ENCODE data around the gene SNAI1. TPM values are rescaled to one million over a fixed set of nuclear protein-coding genes. Genes with fewer than 3 reads are reported as not detected.

SNAI1 gene
- total RNA-seq, 4 donors from 2014 or later, result 8.2 to 14.1 (median 9.9) TPM

DNA sequence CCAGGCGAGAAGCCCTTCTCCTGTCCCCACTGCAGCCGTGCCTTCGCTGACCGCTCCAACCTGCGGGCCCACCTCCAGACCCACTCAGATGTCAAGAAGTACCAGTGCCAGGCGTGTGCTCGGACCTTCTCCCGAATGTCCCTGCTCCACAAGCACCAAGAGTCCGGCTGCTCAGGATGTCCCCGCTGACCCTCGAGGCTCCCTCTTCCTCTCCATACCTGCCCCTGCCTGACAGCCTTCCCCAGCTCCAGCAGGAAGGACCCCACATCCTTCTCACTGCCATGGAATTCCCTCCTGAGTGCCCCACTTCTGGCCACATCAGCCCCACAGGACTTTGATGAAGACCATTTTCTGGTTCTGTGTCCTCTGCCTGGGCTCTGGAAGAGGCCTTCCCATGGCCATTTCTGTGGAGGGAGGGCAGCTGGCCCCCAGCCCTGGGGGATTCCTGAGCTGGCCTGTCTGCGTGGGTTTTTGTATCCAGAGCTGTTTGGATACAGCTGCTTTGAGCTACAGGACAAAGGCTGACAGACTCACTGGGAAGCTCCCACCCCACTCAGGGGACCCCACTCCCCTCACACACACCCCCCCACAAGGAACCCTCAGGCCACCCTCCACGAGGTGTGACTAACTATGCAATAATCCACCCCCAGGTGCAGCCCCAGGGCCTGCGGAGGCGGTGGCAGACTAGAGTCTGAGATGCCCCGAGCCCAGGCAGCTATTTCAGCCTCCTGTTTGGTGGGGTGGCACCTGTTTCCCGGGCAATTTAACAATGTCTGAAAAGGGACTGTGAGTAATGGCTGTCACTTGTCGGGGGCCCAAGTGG, 5.3 kb downstream of the SNAI1 start:
- Histone ChIP-seq H3K27me3 (no peaks in the 10 kb centered on the region), H3K4me1 (peaks cover 57 to 68% of the 10 kb centered on the region in 2 donors), H3K27ac (peak overlapping the region; percentile 77 to 91 (median 88)), H3K9me3 (no peaks in the 10 kb centered on the region), H3K4me3 (replicated peaks in 1 of 3) (no peak overlapping the region), H3K36me3 (peaks cover 13 to 22% of the 10 kb centered on the region in 2 donors)
- DNase-seq, result no peak
- WGBS, 2 donors, result 83 to 88% methylated on average over 13 to 16 of the region's 18 CpGs
- intact Hi-C loops (cut with DNase I), result loop anchor here (10.0 kb wide), 1 partner anchor 167 kb away; the partner anchor contains the start of gene PEDS1
- no peak for TF ChIP-seq POLR2A (IDR thresholded peaks at IDR 0.05)
- TF ChIP-seq, protein P1, sequence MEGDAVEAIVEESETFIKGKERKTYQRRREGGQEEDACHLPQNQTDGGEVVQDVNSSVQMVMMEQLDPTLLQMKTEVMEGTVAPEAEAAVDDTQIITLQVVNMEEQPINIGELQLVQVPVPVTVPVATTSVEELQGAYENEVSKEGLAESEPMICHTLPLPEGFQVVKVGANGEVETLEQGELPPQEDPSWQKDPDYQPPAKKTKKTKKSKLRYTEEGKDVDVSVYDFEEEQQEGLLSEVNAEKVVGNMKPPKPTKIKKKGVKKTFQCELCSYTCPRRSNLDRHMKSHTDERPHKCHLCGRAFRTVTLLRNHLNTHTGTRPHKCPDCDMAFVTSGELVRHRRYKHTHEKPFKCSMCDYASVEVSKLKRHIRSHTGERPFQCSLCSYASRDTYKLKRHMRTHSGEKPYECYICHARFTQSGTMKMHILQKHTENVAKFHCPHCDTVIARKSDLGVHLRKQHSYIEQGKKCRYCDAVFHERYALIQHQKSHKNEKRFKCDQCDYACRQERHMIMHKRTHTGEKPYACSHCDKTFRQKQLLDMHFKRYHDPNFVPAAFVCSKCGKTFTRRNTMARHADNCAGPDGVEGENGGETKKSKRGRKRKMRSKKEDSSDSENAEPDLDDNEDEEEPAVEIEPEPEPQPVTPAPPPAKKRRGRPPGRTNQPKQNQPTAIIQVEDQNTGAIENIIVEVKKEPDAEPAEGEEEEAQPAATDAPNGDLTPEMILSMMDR (IDR thresholded peaks at IDR 0.05), result no peak

DNA sequence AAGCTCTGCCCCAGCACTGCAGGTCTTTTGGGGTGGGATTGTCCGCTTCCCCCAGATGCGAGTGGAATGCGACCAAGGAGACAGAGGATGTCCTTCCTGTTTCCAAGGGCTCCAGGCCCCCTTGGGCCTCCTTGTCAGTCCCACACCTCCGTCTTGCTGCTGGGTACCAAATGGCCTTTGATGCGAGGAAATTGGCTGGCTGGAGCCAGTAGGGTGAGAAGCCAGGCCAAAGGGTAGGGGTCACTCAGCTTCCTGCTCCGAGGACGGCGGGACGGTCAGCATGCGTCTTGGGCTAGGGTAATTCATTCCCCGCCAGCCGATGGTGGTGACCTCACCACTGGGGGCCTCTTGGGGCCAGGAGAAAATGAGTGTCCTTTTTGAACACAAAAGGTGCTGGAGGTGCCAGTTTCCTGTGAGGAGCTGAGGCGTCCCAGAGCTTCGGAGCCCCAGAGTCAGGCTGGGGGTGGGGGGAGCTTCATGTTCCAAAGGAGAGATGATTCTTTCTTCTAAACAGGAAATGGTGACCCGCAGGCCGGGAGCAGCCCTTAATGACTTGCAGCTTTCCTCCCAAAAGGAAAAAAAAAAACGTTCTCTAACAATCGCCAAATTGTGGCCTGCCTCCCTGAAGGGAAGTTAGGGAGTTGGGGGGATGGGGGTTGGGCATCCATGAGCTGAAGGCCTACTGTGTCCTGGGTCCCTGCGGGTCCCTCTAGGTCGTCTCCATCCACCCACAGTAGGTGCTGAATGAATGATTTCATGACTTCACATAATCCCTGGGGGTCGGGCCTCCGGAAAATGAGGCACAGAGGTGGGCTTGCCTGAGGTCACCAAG, 6.7 kb downstream of the SNAI1 start:
- H3K4me1 ChIP-seq, result peaks cover 51 to 71% of the 10 kb centered on the region in 2 donors
- 44 to 75% methylated on average over 12 to 21 of the region's 22 CpGs for WGBS, 2 donors
- intact Hi-C loops (cut with DNase I), result loop anchor here (10.0 kb wide), 1 partner anchor 165 kb away; the partner anchor contains the start of gene PEDS1

DNA sequence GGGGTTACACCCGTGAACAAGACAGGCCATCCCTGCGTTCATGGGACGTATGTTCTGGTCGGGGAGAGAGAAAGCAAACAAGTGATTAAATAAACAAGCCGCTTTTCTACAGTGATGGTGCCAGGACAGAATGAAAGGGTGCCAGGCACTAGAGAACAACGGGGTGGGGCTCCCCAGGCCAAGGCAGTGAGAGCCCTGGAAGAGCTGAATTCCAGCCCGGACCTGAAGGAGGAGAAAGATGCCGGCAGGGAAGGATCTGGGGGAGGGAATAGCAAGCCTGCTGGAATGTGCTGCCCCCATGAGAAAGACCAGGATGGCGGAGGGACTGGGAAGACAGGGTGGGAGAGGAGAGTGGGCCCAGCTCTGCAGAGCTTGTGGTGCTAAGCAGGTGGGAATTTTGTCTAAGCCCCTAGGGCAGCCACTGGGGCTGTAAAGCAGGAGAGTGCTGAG, 7.5 kb downstream of the SNAI1 start:
- WGBS, 2 donors, result 11 to 14% methylated on average over 9 of the region's 9 CpGs
- peak; percentile 85 to 89 for DNase-seq
- intact Hi-C loops (cut with DNase I), result no loop called here
- Histone ChIP-seq H3K36me3 (peaks cover 6 to 13% of the 10 kb centered on the region in 2 donors), H3K4me3 (replicated peaks in 1 of 3) (no peak overlapping the region), H3K27ac (peak overlapping the region; percentile 77 to 91 (median 88)), H3K27me3 (no peaks in the 10 kb centered on the region), H3K9me3 (no peaks in the 10 kb centered on the region), H3K4me1 (peaks cover 43 to 64% of the 10 kb centered on the region in 2 donors)
- TF ChIP-seq, protein P1 (IDR thresholded peaks at IDR 0.05), result peak in 1 of 6 experiments; percentile 14
- TF ChIP-seq POLR2A (IDR thresholded peaks at IDR 0.05), result peak in 1 of 2 donors; percentile 17

More for the DNA sequence above, 6.7 kb downstream of the SNAI1 start:
- TF ChIP-seq, protein P1 (IDR thresholded peaks at IDR 0.05), result no peak
- TF ChIP-seq POLR2A (IDR thresholded peaks at IDR 0.05), result no peak
- peak overlapping the region; percentile 77 to 91 (median 88) for H3K27ac ChIP-seq
- no peaks in the 10 kb centered on the region for H3K27me3 ChIP-seq
- H3K9me3 ChIP-seq, result no peaks in the 10 kb centered on the region
- H3K4me3 ChIP-seq (replicated peaks in 1 of 3), result no peak overlapping the region
- H3K36me3 ChIP-seq, result peaks cover 13 to 15% of the 10 kb centered on the region in 2 donors
- DNase-seq, result peak; percentile 40 to 51

DNA sequence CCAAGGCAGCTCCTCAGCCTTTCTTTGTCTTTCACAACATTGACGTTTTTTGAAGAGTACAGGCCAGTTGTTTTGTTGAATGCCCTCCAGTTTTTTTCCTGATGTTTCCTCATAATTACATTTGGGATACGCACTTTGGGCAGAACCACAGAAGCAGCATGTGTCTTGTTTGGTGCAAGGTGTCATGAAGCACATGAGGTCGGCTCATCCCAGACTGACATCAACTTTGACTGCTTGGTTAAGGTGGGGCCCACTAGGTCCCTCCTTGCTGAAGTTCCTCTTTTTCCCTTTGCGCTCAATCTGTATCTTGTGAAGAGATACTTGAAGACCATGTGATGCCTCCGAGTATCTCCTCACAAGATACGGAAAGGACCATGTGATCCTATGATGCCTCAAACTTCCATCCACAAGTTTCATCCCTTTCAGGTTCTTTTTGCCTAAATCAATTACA, 10.5 kb downstream of the SNAI1 start:
- TF ChIP-seq POLR2A (IDR thresholded peaks at IDR 0.05), result no peak
- TF ChIP-seq, protein P1 (IDR thresholded peaks at IDR 0.05), result no peak
- Histone ChIP-seq H3K4me3 (replicated peaks in 1 of 3) (no peak overlapping the region), H3K9me3 (no peaks in the 10 kb centered on the region), H3K4me1 (peaks cover 27 to 48% of the 10 kb centered on the region in 2 donors), H3K36me3 (peaks cover 2% of the 10 kb centered on the region in 2 donors), H3K27ac (no peak overlapping the region), H3K27me3 (no peaks in the 10 kb centered on the region)
- 70 to 76% methylated on average over 6 of the region's 6 CpGs for WGBS, 2 donors
- no peak for DNase-seq
- intact Hi-C loops (cut with DNase I), result no loop called here
